Loucy (cell line): ENCODE measurements around the gene PPM1L.

ENCODE experiments used
- H2AFZ ChIP-seq: fragments of 200-600 bp; sonication (generic); 2 replicates; pipeline ENCODE4 v1.6.0; 2016; ENCODE audit warnings: antibody characterized with exemption, mild to moderate bottlenecking, low read length, moderate library complexity
- H3F3A ChIP-seq: fragments of 200-600 bp; 2 replicates; pipeline ENCODE4 v1.6.0; 2016; ENCODE audit warnings: antibody characterized with exemption, low read depth, mild to moderate bottlenecking
- H3K27me3 ChIP-seq: fragments of 200-600 bp; sonication (generic); 2 replicates; pipeline ENCODE4 v1.6.1; 2014; ENCODE audit warnings: low read length, mild to moderate bottlenecking; ENCODE audit not compliant: insufficient read depth, poor library complexity, severe bottlenecking
- H3K36me3 ChIP-seq: fragments of 200-600 bp; sonication (generic); 2 replicates; pipeline ENCODE4 v1.6.1; 2016; ENCODE audit warnings: low read length; ENCODE audit not compliant: insufficient read depth
- H3K4me1 ChIP-seq: fragments of 200-600 bp; sonication (generic); 2 replicates; pipeline ENCODE4 v1.5.1; 2014; ENCODE audit warnings: low read length, mild to moderate bottlenecking; ENCODE audit not compliant: insufficient read depth, poor library complexity, severe bottlenecking
- H3K4me2 ChIP-seq: fragments of 200-600 bp; sonication (generic); 2 replicates; pipeline ENCODE4 v1.6.0; 2014; ENCODE audit warnings: antibody characterized with exemption, low read length, low read depth, mild to moderate bottlenecking; ENCODE audit not compliant: poor library complexity, severe bottlenecking
- H3K4me3 ChIP-seq: fragments of 200-600 bp; sonication (generic); 2 replicates; pipeline ENCODE4 v1.5.1; 2014; ENCODE audit warnings: low read length, mild to moderate bottlenecking, mixed read lengths; ENCODE audit not compliant: poor library complexity, severe bottlenecking
- H3K79me2 ChIP-seq: fragments of 200-600 bp; sonication (generic); 2 replicates; pipeline ENCODE4 v1.6.1; 2014; ENCODE audit warnings: low read length; ENCODE audit not compliant: insufficient read depth
- H3K9ac ChIP-seq: fragments of 200-600 bp; sonication (generic); 2 replicates; pipeline ENCODE4 v1.6.0; 2014; ENCODE audit warnings: mild to moderate bottlenecking, low read depth, low read length, moderate library complexity; ENCODE audit not compliant: poor library complexity, severe bottlenecking
- H3K9me2 ChIP-seq: fragments of 200-600 bp; sonication (generic); replicated peaks from 2 replicates; pipeline ENCODE4 v1.6.1; 2016; ENCODE audit warnings: low read depth, low read length, mixed read lengths
- H3K9me3 ChIP-seq: fragments of 200-600 bp; sonication (generic); 2 replicates; pipeline ENCODE4 v1.6.1; 2014; ENCODE audit warnings: mild to moderate bottlenecking, antibody characterized with exemption, low read length, low read depth; ENCODE audit not compliant: insufficient read depth
- H4K20me1 ChIP-seq: fragments of 200-600 bp; sonication (generic); 2 replicates; pipeline ENCODE4 v1.6.0; 2014; ENCODE audit warnings: antibody characterized with exemption, low read length, mild to moderate bottlenecking; ENCODE audit not compliant: insufficient read depth, poor library complexity, severe bottlenecking
- CTCF ChIP-seq: fragments of 200-600 bp; sonication (generic); conservative IDR thresholded peaks from 2 replicates; pipeline ENCODE4 v1.5.1; 2014; ENCODE audit warnings: mild to moderate bottlenecking, antibody characterized with exemption, low read length
- EZH2phosphoT487 ChIP-seq: fragments of 200-600 bp; IDR thresholded peaks from 2 replicates; pipeline ENCODE4 v1.6.1; 2018; ENCODE audit warnings: antibody characterized with exemption, mild to moderate bottlenecking, moderate library complexity, borderline replicate concordance

The PPM1L gene

DNA sequence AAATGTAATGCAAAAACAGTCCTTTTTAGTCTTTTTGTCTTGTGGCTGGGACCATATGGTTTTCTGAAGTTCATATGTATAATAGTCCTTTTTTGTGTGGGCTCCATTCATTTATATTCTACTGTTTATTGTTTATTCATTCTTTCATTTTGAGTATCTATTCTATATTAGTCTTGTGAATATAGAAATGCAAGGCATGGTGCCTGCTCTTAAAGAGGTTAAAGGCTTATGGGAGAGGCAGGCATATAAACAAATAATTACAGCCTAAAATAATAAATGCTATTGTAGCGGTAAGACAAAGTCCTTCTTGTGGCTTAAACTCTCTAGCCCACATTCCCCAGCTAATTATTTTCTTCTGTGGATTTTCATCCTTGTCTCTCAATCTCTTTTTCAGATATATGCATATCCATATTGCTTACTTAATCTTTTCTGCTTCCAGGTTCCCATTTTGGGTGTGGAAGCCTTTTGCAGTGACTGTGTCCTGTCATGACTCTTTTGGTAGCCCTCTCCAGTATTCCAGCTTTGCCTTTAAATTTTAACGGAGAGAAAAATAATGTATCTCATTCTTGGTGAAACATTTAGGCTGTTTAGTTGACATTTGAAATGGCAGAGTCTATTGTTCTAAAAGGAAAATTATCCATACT, 101.6 kb downstream of the PPM1L start:
- H3K9me3 ChIP-seq = no peaks in the 10 kb centered on the region
- H3K4me3 ChIP-seq = no peak overlapping the region
- H3K27me3 ChIP-seq = no peaks in the 10 kb centered on the region
- H3K4me2 ChIP-seq = no peak overlapping the region
- TF ChIP-seq CTCF = no peak
- TF ChIP-seq EZH2phosphoT487 = no peak
- H3K9ac ChIP-seq = no peak overlapping the region
- H3K36me3 ChIP-seq = no peaks in the 10 kb centered on the region
- H2AFZ ChIP-seq = no peak overlapping the region
- H3K79me2 ChIP-seq = no peaks in the 10 kb centered on the region
- H3K9me2 ChIP-seq = no peaks in the 10 kb centered on the region
- H4K20me1 ChIP-seq = no peaks in the 10 kb centered on the region
- peaks cover 7% of the 10 kb centered on the region for H3K4me1 ChIP-seq
- H3F3A ChIP-seq = no peaks in the 10 kb centered on the region

- Histone ChIP-seq H3K36me3 (no peaks in the 10 kb centered on the region), H3K4me1 (peaks cover 6% of the 10 kb centered on the region), H3K4me3 (no peak overlapping the region), H3K79me2 (no peaks in the 10 kb centered on the region), H3K9ac (no peak overlapping the region), H3F3A (no peaks in the 10 kb centered on the region), H3K4me2 (no peak overlapping the region), H3K9me2 (no peaks in the 10 kb centered on the region), H2AFZ (no peak overlapping the region), H3K9me3 (no peaks in the 10 kb centered on the region), H4K20me1 (no peaks in the 10 kb centered on the region), H3K27me3 (no peaks in the 10 kb centered on the region)
- TF ChIP-seq CTCF = no peak
- no peak for TF ChIP-seq EZH2phosphoT487
Observed at GRCh38 chr3:160860346-160860745, 104.3 kb downstream of the PPM1L start.

DNA sequence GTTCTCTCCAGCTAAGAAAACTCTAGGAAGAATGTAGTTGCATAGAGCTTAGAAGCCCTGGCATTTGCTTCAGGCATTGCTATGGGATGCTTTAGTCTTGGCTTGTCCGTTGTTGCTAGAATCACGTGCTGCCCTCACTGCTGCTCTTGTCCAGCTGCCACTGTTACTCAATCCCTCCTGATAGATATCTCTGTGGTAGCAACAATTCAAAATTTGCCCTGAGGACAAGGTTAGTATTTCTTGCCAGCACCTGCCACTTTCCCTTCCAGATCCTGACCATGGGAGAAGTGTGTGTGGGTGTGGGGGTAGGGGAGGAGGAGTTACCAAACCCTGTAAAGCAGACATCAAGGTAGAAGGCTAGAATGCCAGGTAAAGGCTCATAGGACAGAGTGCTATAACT, 113.8 kb downstream of the PPM1L start:
- Histone ChIP-seq H3K4me1 (peaks cover 10% of the 10 kb centered on the region), H4K20me1 (no peaks in the 10 kb centered on the region), H3F3A (no peaks in the 10 kb centered on the region), H3K9me2 (no peaks in the 10 kb centered on the region), H2AFZ (no peak overlapping the region), H3K27me3 (no peaks in the 10 kb centered on the region), H3K4me3 (no peak overlapping the region), H3K4me2 (no peak overlapping the region), H3K79me2 (no peaks in the 10 kb centered on the region), H3K9ac (no peak overlapping the region), H3K9me3 (no peaks in the 10 kb centered on the region), H3K36me3 (no peaks in the 10 kb centered on the region)
- TF ChIP-seq CTCF (no peak), EZH2phosphoT487 (no peak)
